ENCODE data around the gene ADAM22. TPM values are rescaled to one million over a fixed set of nuclear protein-coding genes. Genes with fewer than 3 reads are reported as not detected.

ADAM22 gene
- total and polyA plus RNA-seq, 4 experiments from 2014 or later = 0.21 to 7.7 (median 3.5) TPM

GRCh38 chr7:88089561-88089960 is 155.5 kb downstream of the ADAM22 start:
- Mint-ChIP-seq H3K9me3 (no peaks in the 10 kb centered on the region), H3K4me3 (peak overlapping the region in 1 of 8 donors; percentile 37), H3K36me3 (no peaks in the 10 kb centered on the region), H3K27me3 (peaks cover 0 to 4% of the 10 kb centered on the region in 2 donors), H3K27ac (peak overlapping the region in 1 of 7 donors; percentile 8), H3K4me1 (peaks cover 4 to 20% (median 11%) of the 10 kb centered on the region in 4 donors)
- no peaks in the 10 kb centered on the region for H3K27me3 ChIP-seq (ENCODE audit: insufficient read depth, low read length)
- no peaks in the 10 kb centered on the region for H3K4me1 ChIP-seq (ENCODE audit: insufficient read depth, low read length)
- ChIA-PET POLR2A (ENCODE audit: partially characterized antibody) (no interaction called here), CTCF (ENCODE audit: partially characterized antibody) (interaction anchor here (0.9 kb wide), 1 partner anchor 143 kb away, joined by 3 read pairs; no protein-coding TSS in a partner anchor)
- H3K4me3 ChIP-seq (ENCODE audit: low read length in 2 of 2) = no peak overlapping the region
- H3K27ac ChIP-seq (ENCODE audit: low read depth, low read length) = no peak overlapping the region
- no peaks in the 10 kb centered on the region for H3K36me3 ChIP-seq (ENCODE audit: insufficient read depth, low read length)
- no peaks in the 10 kb centered on the region for H3K9me3 ChIP-seq (ENCODE audit: control insufficient read depth in 1 of 2, low read length in 2 of 2)
- intact Hi-C loops (cut with micrococcal nuclease) = no loop called here
- no peak for DNase-seq

- POLR2A ChIA-PET (ENCODE audit: partially characterized antibody) = no interaction called here
- H3K9me3 Mint-ChIP-seq = no peaks in the 10 kb centered on the region
- peak overlapping the region in 1 of 7 donors; percentile 14 for H3K27ac Mint-ChIP-seq
- H3K4me1 Mint-ChIP-seq = peaks cover 4 to 20% (median 11%) of the 10 kb centered on the region in 4 donors
- Histone ChIP-seq H3K9me3 (ENCODE audit: control insufficient read depth in 1 of 2, low read length in 2 of 2) (no peaks in the 10 kb centered on the region), H3K4me1 (ENCODE audit: insufficient read depth, low read length) (no peaks in the 10 kb centered on the region), H3K27ac (ENCODE audit: low read depth, low read length) (no peak overlapping the region), H3K36me3 (ENCODE audit: insufficient read depth, low read length) (no peaks in the 10 kb centered on the region), H3K27me3 (ENCODE audit: insufficient read depth, low read length) (no peaks in the 10 kb centered on the region), H3K4me3 (ENCODE audit: low read length in 2 of 2) (no peak overlapping the region)
- CTCF ChIA-PET (ENCODE audit: partially characterized antibody) = interaction anchor here (0.9 kb wide), 1 partner anchor 144 kb away, joined by 3 read pairs; no protein-coding TSS in a partner anchor
- no peaks in the 10 kb centered on the region for H3K36me3 Mint-ChIP-seq
- peaks cover 0 to 4% of the 10 kb centered on the region in 2 donors for H3K27me3 Mint-ChIP-seq
- intact Hi-C loops (cut with micrococcal nuclease) = no loop called here
- peak overlapping the region in 3 of 8 donors; percentile 53 to 60 (median 56) for H3K4me3 Mint-ChIP-seq
- no peak for DNase-seq
These were observed 156.2 kb downstream of the ADAM22 start for GRCh38 chr7:88090240-88090639.

- Histone ChIP-seq H3K9me3 (ENCODE audit: control insufficient read depth in 1 of 2, low read length in 2 of 2) (no peaks in the 10 kb centered on the region), H3K4me1 (ENCODE audit: insufficient read depth, low read length) (no peaks in the 10 kb centered on the region), H3K36me3 (ENCODE audit: insufficient read depth, low read length) (no peaks in the 10 kb centered on the region), H3K27me3 (ENCODE audit: insufficient read depth, low read length) (no peaks in the 10 kb centered on the region), H3K27ac (ENCODE audit: low read depth, low read length) (no peak overlapping the region), H3K4me3 (ENCODE audit: low read length in 2 of 2) (no peak overlapping the region)
- Mint-ChIP-seq H3K4me1 (peaks cover 4 to 20% (median 11%) of the 10 kb centered on the region in 4 donors), H3K27ac (peak overlapping the region in 1 of 7 donors; percentile 6), H3K9me3 (no peaks in the 10 kb centered on the region), H3K4me3 (peak overlapping the region in 3 of 8 donors; percentile 33 to 60 (median 53)), H3K27me3 (peaks cover 0 to 4% of the 10 kb centered on the region in 2 donors), H3K36me3 (no peaks in the 10 kb centered on the region)
- intact Hi-C loops (cut with micrococcal nuclease) = no loop called here
- POLR2A ChIA-PET (ENCODE audit: partially characterized antibody) = no interaction called here
- DNase-seq = no peak
- CTCF ChIA-PET (ENCODE audit: partially characterized antibody) = interaction anchor here (0.9 kb wide), 1 partner anchor 144 kb away, joined by 3 read pairs; no protein-coding TSS in a partner anchor
These were observed 156.6 kb downstream of the ADAM22 start for GRCh38 chr7:88090671-88091070.

GRCh38 chr7:88091988-88092675 is 158.1 kb downstream of the ADAM22 start:
- Mint-ChIP-seq H3K4me1 (peaks cover 4 to 20% (median 11%) of the 10 kb centered on the region in 4 donors), H3K36me3 (no peaks in the 10 kb centered on the region), H3K27ac (no peak overlapping the region), H3K27me3 (peaks cover 0 to 4% of the 10 kb centered on the region in 2 donors), H3K4me3 (no peak overlapping the region), H3K9me3 (no peaks in the 10 kb centered on the region)
- Histone ChIP-seq H3K4me1 (ENCODE audit: insufficient read depth, low read length) (no peaks in the 10 kb centered on the region), H3K27me3 (ENCODE audit: insufficient read depth, low read length) (no peaks in the 10 kb centered on the region), H3K27ac (ENCODE audit: low read depth, low read length) (no peak overlapping the region), H3K4me3 (ENCODE audit: low read length in 2 of 2) (no peak overlapping the region), H3K9me3 (ENCODE audit: control insufficient read depth in 1 of 2, low read length in 2 of 2) (no peaks in the 10 kb centered on the region), H3K36me3 (ENCODE audit: insufficient read depth, low read length) (no peaks in the 10 kb centered on the region)
- no peak for DNase-seq
- intact Hi-C loops (cut with micrococcal nuclease) = no loop called here
- ChIA-PET CTCF (ENCODE audit: partially characterized antibody) (no interaction called here), POLR2A (ENCODE audit: partially characterized antibody) (no interaction called here)

- Mint-ChIP-seq H3K4me1 (peaks cover 4 to 20% (median 11%) of the 10 kb centered on the region in 4 donors), H3K9me3 (no peaks in the 10 kb centered on the region), H3K36me3 (no peaks in the 10 kb centered on the region), H3K4me3 (no peak overlapping the region), H3K27me3 (peaks cover 0 to 4% of the 10 kb centered on the region in 2 donors), H3K27ac (no peak overlapping the region)
- Histone ChIP-seq H3K36me3 (ENCODE audit: insufficient read depth, low read length) (no peaks in the 10 kb centered on the region), H3K9me3 (ENCODE audit: control insufficient read depth in 1 of 2, low read length in 2 of 2) (no peaks in the 10 kb centered on the region), H3K27ac (ENCODE audit: low read depth, low read length) (no peak overlapping the region), H3K4me3 (ENCODE audit: low read length in 2 of 2) (no peak overlapping the region), H3K4me1 (ENCODE audit: insufficient read depth, low read length) (no peaks in the 10 kb centered on the region), H3K27me3 (ENCODE audit: insufficient read depth, low read length) (no peaks in the 10 kb centered on the region)
- ChIA-PET POLR2A (ENCODE audit: partially characterized antibody) (no interaction called here), CTCF (ENCODE audit: partially characterized antibody) (no interaction called here)
- intact Hi-C loops (cut with micrococcal nuclease) = no loop called here
- no peak for DNase-seq
These were observed 158.6 kb downstream of the ADAM22 start for GRCh38 chr7:88092676-88092999.

- Mint-ChIP-seq H3K9me3 (no peaks in the 10 kb centered on the region), H3K36me3 (no peaks in the 10 kb centered on the region), H3K4me3 (no peak overlapping the region), H3K4me1 (peaks cover 0 to 10% (median 0%) of the 10 kb centered on the region in 4 donors), H3K27me3 (peaks cover 0 to 2% of the 10 kb centered on the region in 2 donors), H3K27ac (peak overlapping the region in 1 of 7 donors; percentile 27)
- no peaks in the 10 kb centered on the region for H3K9me3 ChIP-seq (ENCODE audit: control insufficient read depth in 1 of 2, low read length in 2 of 2)
- no peaks in the 10 kb centered on the region for H3K4me1 ChIP-seq (ENCODE audit: insufficient read depth, low read length)
- intact Hi-C loops (cut with micrococcal nuclease) = no loop called here
- ChIA-PET CTCF (ENCODE audit: partially characterized antibody) (no interaction called here), POLR2A (ENCODE audit: partially characterized antibody) (no interaction called here)
- no peak overlapping the region for H3K27ac ChIP-seq (ENCODE audit: low read depth, low read length)
- H3K36me3 ChIP-seq (ENCODE audit: insufficient read depth, low read length) = no peaks in the 10 kb centered on the region
- no peak overlapping the region for H3K4me3 ChIP-seq (ENCODE audit: low read length in 2 of 2)
- DNase-seq = peak in 1 of 5 donors; percentile 1
- no peaks in the 10 kb centered on the region for H3K27me3 ChIP-seq (ENCODE audit: insufficient read depth, low read length)
These were observed 167.7 kb downstream of the ADAM22 start for GRCh38 chr7:88101769-88102168.

GRCh38 chr7:88102675-88103074 is 168.6 kb downstream of the ADAM22 start:
- CTCF ChIA-PET (ENCODE audit: partially characterized antibody) = interaction anchor here (1.3 kb wide), 1 partner anchor 10 kb away, joined by 3 read pairs; no protein-coding TSS in a partner anchor
- intact Hi-C loops (cut with micrococcal nuclease) = no loop called here
- H3K9me3 Mint-ChIP-seq = no peaks in the 10 kb centered on the region

More at GRCh38 chr7:88102675-88103074, 168.6 kb downstream of the ADAM22 start:
- Histone ChIP-seq H3K36me3 (ENCODE audit: insufficient read depth, low read length) (no peaks in the 10 kb centered on the region), H3K4me3 (ENCODE audit: low read length in 2 of 2) (no peak overlapping the region), H3K27me3 (ENCODE audit: insufficient read depth, low read length) (no peaks in the 10 kb centered on the region), H3K9me3 (ENCODE audit: control insufficient read depth in 1 of 2, low read length in 2 of 2) (no peaks in the 10 kb centered on the region), H3K4me1 (ENCODE audit: insufficient read depth, low read length) (no peaks in the 10 kb centered on the region), H3K27ac (ENCODE audit: low read depth, low read length) (no peak overlapping the region)
- no peak overlapping the region for H3K27ac Mint-ChIP-seq
- peaks cover 0 to 10% (median 0%) of the 10 kb centered on the region in 4 donors for H3K4me1 Mint-ChIP-seq
- H3K36me3 Mint-ChIP-seq = no peaks in the 10 kb centered on the region
- H3K4me3 Mint-ChIP-seq = no peak overlapping the region
- no peak for DNase-seq
- H3K27me3 Mint-ChIP-seq = peaks cover 0 to 2% of the 10 kb centered on the region in 2 donors
- POLR2A ChIA-PET (ENCODE audit: partially characterized antibody) = no interaction called here

All from CD4-positive, alpha-beta memory T cell (primary cell).